Left forelimb (tissue), 1 donor: ENCODE measurements around the gene COL6A2.
"Not testable (repeated sequence)": the region's sequence is repeated elsewhere in the genome, so short reads cannot be mapped to it uniquely, and the experiment has no call there.

Experiments used
- DNase-seq: peaks from one replicate; pipeline ENCODE4 v3.0.0-alpha.2; 2018; ENCODE audit warnings: low spot score

Gene COL6A2

DNA sequence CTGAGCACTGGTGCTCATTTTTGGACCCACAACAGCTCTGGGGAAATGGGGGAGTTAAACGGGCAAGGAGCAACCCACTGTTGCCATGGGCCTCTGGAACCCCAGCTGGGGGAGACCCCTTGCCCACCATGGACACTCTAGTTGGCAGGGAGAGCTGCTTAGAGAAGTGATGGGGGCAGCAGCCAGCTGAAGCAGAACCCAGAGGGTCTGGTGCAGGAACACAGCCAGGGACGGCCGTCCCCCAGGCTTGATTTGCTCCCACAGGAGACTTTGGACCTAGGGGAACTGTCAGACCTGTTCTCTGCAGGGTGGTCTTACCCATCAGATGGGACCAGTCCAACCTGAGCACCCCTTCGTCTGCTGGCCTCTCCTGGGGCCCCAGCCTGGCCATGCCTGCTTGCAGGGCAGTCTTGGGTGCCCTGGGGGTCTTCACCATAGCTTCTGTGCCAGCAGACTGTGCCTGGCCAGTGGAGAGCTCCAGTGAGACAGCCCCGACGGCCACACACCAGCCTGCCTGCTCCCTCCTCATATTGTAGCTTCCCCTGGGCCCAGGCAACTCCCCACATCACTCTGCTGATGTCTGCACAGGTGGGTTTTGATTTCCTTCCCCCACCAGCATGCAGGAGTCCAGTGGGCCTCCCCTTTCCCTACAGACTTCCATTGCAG lies 75.1 kb downstream of the COL6A2 start:
- no peak for DNase-seq

DNA sequence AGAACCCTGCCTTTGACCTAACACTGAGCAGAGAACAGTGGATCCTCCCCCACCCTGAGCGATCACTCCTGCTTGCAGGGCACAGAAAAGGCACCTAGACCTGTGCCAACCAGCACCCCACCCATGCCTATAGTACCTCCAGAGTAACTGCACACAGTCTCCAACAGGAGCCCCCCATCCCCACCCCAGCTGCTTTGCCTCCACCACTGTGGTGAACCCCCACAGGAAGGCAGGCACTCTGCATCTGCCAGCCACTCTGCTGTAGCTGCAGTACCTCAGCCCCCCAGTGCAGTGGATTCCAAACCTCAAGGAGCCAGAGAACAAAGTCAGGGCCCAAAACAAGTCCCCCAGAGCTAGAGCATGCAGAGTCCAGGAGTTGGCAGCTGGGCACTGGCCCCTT lies 75.7 kb downstream of the COL6A2 start:
- no peak for DNase-seq

DNA sequence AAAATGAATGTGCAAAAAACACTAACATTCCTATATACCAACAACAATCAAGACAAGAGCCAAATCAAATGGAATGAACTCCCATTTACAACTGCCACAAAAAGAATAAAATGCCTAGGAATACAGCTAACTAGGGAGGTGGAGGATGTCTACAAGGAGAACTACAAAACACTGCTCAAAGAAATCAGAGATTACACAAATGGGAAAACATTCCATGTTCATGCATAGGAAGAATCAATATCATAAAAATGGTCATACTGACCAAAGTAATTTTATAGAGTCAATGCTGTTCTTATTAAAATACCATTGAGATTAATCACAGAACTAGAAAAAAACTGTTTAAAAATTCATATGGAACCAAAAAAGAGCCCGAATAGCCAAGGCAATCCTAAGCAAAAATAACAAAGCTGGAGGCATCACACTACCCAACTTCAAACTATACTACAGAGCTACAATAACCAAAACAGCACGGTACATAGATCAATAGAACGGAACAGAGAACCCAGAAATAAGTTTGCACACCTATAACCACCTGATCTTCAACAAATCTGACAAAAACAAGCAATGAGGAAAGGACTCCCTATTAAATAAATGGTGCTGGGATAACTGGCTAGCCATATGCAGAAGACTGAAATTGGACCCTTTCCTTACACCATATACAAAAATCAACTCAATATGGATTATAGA lies 78.7 kb downstream of the COL6A2 start:
- DNase-seq, result not testable (repeated sequence)

DNA sequence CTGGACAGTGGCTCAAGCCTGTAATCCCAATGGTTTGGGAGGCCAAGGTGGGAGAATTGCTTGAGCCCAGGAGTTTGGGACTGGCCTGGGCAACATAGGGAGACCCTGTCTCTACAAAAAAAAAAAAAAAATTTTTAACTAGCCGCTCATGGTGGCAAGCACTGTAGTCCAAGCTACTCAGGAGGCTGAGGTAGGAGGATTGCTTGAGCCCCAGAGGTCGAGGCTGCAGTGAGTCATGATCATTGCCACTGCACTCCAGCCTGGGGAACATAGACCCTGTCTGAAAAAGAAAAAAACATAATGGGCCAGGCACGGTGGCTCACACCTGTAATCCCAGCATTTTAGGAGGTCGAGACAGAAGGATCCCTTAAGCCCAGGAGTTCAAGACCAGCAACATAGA lies 81.0 kb downstream of the COL6A2 start:
- no peak for DNase-seq
